ENCODE results near the gene ARAP1.

The ARAP1 gene

DNA sequence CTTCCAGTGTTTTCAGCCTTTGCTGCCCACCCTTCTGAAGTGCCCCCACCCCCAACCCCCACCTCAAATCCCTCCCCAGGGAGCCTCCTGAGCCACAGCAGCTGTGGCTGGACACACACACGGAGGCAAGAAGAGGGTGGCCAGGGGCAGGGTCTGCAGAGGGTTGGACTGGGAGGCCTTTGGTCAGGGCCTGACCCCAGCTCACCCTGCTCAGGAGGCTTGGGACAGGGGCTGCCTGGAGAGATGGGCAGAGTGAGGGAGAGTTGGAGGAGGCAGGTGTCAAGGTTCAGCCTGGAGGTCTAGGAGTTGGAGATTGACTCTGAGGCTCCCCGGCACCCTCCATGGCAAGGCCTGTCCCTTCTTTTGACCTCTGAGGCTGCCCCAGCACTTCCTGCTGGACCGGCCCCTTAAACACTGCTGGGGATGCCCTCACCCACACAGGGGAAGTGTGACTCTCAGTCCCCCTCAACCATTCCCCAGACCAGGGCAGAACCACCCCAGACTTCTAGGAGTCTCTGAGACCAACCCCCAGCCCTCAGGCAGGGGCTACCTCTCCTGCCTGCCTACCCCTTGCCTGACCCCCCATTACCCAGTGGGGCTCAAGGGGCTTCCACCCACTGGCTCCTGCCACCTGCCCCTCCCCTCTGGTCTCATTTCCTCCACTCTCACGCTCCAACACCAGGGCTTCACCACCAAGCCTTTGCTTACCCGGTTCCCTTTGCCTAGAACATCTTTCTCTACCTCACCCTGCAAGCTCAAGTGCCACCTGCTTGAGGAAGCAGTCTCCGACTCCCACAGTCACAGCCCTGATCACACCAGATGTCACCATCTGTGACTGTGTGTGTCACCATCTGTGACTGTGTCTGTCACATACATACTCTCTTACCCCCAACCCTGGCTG, 8.6 kb downstream of the ARAP1 start:
- no peak for DNase-seq

DNA sequence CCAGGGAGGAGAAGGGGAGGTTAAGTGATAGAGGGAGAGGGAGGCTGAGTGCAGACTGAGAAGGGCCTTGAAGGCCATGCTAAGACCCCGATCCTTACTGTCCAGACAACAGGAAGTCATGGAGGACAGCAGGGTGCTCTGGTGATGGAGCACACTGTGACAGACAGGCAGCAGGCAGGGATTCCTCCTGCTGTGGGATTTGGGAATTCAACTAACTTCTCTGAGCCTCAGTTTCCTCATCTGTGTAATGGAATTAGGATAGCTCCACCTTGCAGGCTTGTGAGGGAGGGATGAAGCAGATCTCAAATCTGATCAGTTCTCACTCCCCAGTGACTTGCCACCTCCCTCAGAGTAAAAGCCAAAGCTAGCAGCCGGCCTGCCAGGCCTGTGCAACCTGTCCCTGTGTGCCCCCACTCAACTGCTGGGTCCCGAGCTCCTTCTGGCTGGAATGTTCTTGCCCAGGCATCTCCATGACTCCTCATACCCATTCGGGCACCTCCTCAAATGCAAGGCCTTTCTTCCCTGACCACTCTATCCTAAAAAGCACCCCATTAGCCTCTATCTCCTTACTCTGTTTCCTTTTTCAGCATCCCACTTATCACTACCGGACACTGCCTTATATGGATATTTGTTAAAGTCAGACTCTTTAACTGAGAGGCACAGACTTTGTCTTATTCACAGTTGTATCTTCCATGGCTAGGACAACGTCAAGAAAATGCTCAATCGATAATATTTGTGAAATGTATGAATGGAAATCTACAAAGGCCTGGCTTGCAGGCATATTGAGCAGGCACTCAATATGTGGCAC, 9.5 kb downstream of the ARAP1 start:
- no peak for DNase-seq

DNA sequence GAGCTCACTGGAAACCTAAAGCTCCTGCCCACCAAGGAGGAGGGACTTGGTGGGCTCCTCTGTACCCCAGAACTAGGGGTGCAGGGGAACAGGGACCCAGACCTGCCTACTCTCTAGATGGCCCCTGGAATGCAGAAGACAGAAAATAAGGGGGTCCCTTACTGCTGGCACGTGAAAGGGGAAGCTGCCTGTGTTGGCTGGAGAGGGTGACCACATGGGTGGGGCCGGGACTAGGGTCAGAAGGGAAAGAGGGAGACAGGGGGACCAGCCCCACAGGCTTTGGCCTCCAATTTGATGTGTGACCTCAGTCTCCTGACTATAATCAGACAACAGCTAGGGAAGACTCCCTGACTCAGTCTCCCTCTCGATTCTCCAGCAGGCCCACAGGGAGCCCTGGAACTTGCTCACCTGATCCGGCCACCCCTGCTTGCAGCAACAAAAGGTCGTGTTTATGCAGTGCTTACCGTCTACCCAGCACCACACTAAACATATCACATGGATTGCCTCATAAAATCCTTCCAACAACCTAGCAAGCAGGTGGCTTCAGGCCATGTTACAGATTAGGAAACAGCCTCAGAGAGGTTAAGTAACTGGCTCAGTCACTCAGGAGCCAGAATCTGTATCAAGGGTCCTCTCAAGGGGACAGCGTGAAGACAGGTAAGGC, 10.2 kb downstream of the ARAP1 start:
- DNase-seq: no peak

DNA sequence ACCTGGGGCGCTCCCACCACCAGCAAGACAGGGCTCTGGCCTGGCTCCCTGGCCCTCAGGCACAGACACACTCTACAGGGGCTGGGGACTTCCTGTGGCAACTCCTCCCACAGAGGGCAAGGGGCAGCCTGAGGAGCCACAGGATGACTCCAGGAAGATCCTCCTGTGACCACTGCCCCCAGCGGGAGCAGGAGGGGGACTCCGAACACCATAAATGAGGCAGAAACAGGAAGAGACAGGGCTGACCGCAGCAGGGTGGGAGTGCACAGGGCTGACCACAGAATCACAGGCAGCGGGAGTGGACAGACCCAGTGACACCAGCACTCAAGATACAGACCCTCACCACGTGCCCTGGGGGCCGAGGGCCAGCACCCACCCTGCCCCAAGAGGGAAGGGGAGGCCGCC, 10.8 kb downstream of the ARAP1 start:
- no peak for DNase-seq

DNA sequence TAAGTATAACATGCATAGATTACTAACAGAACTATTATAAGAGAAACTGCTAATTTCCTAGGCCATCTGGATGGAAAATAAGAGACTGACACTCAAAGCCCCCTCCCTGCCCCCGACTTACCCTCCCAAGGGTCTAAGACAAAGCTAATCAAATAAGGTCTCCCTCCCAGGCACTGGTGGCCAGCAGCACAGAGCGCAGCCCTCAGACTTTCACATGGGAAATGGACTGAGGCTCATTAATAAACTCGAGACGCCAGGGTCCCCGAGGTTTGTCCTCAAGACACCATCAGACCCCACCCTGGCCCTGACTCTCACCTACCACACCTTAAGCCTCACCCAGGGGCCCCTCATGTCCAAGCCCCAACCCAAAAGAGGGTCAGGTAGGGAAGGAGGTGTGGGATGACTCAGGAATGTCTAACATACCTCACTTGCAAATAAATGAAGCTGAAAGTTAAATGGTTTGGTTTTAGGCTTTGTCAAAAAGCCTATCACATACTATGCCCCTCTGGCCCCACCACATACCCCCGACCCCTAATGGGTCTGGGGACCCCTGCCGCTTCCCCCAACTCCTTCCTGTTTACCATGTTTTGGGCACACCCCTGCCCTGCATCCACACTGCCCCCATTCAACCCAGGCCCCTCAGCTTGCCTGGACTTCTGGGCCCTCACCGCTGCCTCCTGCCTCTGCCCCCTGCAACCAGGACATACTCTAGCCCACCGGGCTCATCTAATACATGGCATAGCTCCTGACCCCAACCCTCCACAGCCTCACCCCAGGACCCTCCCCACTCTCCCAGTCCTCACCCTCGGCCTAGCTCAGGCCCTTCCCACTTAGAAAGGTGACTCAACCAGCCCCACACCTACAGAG, 11.4 kb downstream of the ARAP1 start:
- DNase-seq: no peak

DNA sequence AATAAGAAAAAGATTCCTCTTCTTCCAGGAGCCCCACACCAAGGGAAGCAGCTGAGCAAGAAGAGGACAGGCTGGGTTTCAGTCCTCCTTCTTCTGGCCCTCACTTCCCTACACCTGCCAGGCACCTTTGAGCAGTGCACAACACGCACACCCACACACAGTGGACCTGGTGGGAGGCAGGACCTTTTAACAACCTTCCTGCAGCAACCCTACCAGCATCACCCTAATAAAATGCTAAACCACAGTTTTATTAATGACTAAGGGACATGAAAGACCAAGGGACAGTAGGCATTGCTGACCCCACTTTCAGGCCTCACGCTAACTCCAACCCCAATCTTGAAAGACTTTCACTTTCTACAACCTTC, 12.2 kb downstream of the ARAP1 start:
- no peak for DNase-seq

DNA sequence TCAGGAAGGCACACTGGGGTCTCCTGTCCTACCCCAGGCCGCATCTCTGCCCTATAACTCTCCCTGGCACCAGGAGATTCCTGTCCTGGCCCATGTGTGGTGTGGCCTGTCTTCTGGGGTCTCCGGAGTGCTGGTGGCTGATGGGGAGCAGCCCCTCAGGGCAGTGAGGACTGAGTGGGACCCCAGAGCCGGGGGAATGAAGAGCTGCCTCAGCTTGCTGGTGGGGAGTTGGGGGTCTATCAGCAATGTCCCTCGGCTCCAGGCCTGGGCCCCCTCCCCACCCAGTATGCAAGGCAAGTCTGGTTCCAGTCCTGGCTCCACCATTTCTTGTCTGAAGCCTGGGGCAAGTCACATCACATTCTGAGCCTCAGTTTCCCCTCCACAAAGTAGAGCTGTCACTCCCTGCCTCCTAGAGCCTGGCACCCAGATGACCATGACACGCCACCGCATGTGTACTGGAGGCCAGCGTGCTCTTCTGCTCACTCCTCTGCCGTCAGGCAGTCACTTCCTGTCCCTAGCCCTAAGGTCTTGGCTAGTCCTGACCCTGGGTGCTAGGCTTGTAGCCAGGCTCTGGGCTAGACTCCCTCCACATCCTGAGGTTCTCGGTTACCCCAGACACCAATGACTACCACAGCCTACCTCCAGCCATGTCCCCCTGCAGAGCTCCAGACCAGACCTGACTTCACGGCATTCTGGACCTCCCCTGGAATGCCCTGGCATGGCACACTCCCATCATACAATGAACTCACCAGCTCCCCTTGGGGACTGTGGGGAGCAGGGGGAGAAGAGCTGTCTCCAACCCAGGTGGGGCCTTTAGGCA, 12.8 kb downstream of the ARAP1 start:
- DNase-seq: no peak

DNA sequence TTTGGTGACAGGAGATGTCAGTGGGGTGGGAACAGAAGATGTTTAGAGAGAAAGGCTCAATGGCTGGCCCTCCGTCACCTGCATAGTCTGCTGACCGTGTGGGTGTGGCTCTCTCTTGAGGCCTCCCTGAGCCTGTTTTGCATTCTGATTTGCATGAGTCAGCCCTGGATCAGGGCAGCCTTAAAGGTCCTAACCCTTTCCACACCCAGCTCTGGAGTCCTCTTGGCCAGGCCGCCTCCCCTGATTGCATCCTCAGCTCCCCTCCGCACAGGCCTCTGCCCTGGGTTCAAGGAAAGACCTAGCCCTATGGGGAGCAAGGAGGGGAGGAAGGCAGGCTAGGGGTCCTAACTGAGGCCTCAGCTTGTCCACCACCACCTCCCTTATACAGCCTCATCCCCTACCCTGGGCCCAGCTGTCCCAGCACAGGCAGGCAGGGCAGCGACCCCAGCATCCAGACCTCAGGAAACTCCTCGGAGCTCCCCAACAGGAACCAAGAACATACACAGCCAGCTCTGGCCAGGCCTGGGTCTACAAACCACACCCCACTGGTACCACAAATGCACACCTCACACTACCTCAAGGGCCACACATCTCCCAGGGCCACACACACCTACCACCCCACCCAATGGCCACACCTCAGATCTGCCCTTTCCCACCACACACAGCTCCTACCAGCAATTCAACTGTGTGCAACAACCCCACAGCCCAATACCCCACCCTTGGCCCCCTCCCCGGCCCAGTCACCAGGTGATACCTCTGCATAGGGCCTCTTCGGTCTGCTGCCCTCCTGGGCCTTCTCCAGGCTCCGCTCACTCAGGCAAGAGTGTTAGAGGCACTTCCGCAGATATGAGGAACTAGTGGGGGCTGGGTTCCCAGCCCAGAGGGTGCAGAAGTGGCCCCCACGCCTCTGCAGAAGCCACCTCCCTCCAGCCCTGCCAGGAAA, 13.7 kb downstream of the ARAP1 start:
- no peak for DNase-seq

DNA sequence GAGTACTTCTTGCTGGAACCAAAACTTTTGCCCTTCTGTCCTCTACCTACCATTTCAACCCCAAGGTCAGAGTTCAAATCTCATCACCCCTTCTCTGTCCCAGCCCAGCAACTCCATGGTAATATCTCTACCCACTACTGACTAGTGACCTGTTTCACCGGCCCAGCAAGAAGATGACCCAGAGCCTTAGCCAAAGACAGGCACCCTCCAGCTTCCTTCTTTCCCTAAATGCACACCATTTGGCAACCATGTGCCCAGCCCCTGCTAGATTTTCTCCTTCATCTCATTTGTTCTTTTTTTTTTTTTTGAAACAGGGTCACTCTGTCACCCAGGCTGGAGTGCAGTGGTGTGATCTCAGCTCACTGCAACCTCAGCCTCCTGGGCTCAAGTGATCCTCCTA, 14.9 kb downstream of the ARAP1 start:
- no peak for DNase-seq

DNA sequence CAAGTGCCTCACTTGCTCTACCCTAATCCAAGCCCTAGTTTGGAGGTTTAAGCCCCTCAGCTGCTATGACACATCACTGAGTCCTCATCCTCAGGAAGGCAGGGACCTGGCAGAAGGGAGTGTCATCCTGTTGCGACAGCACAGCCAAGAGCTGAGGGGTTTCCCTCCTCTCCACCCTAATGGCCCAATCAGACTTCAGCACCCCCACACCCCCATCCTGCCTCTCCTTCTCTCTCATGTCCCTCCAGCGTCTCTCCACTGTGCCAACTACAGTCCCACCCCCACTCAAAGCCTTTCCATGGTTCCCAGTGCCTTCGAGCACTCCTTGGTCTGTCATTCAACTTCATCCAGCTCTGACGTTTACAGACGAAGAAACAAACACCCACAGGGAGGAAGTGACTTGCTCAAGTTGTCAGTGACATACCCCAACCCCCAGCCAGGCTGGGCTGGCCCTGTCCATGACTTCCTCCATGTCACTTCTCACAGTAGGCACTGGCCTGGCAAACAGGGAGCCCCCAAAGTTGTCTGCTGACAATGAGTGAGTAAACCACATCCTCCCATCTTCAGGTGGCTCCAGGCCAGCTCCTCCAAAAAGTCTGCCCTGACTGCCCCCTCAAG, 15.6 kb downstream of the ARAP1 start:
- no peak for DNase-seq

DNA sequence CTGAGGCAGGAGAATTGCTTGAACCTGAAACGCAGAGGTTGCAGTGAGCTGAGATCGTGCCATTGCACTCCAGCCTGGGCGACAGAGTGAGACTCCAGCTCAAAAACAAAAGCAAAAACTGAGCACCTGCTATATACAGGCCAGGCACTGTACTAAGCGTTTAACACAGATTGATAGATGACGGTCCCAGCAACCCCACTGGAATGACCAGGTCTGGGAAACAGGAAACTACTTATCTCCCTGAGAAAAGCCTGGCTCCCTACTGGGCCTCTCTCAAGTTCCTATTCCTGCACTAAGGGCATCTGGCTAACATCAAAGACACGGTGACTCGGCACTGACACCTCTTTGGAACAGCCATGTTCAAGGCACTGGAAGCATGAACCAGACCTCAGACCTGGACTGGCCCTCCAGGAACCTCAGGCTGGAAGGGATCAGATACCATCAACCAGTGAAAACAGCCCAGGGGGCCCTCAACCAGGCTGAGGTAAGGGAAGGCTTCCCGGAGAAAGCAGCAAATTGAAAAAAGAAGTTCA, 16.6 kb downstream of the ARAP1 start:
- no peak for DNase-seq

DNA sequence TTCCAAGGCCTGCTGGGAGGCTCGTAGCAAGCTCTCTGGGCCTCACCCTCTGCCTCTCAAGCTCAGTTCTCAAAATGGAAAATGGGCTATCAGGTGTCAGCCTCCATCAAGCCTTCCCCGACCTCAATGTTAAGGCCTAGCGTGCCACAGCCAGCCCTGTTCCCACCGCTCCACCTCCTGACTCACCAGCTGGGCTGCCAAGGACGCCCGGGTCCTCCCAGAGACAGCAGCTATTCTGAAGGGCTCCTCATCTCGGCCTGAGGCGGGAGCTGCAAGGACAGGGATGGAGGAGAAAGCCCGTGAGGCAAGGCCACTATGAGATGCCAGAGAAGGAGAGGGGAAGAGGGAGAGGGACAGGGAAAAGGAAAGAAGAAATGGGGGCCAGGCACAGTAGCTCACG, 19.9 kb downstream of the ARAP1 start:
- DNase-seq: no peak

DNA sequence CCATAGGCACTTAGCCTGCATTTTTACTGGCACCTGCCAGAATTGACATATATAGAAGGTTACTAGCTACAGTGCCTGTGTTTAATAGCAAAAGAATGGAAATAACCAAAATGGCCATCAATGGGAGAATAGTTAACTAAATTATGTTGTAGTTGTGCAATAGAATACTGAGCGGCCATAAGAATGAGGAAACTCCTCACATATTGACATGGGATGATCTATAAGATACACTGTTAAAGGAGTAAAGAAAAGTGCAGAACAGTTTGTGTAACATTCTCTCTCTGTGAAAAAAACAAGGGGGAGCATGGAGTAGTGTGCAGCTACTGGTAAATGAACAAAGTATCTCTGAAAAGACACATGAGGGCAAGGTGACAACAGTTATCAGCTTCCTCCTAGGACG, 21.5 kb downstream of the ARAP1 start:
- no peak for DNase-seq

DNA sequence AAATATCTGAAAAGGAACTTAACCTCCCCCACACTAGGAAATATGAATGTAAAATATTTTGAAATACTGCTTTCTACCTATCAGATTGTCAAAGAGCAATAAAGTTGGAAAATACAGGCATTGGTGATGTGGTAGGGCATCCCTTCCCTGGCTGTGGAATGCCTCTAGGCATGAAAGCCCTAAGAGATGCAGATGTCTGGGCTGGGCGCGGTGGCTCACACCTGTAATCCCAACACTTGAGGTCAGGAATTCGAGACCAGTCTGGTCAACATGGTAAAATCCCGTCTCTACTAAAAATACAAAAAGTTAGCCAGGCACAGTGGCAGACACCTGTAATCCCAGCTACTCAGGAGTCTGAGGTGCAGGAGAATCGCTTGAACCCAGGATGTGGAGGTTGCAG, 22.0 kb downstream of the ARAP1 start:
- DNase-seq: no peak

DNA sequence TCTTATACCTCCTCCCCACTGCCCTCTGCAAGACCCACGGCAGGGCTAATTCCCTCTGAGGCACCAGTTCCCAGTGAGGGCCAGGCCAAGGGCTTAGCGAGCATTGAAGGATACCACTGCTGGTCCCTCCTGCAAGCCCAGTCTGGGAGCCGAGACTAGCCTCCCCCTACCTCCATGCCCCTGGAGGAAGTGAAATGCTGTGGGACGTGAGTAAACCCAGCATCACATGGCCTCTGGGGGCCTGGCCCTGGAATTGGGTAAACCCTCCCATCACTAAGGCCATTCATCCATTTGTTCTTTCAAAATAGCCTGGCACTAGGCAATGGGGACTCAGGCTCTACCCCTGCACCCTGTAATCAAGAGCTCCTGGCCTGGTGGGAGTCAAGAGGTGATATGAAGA, 24.7 kb downstream of the ARAP1 start:
- no peak for DNase-seq

DNA sequence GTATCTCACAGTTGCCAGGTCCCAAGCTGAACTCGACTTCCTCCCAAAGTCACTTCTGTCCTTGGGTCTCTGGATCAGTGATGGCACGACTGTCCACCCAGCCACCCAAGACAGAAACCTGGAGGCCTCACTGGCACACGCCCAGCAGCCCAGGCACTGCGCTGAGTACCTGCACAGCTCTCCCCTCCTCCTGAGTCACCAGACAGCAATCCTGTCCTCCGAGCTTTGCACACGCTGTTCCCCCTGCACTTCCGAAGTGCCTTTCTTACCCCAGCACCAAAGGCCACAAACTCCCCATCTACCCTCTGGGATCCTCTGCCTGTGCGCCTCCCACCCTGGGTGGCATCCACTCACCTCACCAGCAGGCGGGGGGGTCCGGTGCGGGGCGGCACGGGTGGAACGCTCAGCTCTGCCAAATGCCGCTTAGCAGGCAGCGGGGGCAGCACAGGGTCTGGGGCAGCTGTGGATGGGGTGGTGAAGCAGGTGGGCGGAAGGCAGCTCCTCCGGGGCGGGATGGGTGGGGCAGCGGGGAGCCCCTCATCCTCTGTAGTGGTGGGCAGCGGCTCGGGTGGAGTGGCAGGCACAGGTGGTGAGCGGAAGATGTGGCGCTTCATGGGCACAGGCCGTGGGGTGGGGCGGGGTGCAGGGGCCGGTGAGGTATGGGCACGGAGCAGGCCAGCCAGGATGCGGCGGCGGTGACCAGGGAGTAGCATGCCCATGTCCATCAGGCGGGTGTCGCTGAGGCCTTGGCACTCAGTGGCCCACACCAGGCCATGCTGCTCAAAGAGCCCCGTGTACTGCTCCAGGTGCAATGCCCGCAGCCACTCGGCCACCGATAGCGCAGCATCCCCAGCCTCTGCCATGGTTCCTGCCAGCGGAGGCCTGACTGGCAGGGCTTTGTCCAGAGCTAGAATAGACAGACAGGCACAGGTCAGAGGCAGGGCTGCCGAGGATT, 25.7 kb downstream of the ARAP1 start:
- DNase-seq: no peak

DNA sequence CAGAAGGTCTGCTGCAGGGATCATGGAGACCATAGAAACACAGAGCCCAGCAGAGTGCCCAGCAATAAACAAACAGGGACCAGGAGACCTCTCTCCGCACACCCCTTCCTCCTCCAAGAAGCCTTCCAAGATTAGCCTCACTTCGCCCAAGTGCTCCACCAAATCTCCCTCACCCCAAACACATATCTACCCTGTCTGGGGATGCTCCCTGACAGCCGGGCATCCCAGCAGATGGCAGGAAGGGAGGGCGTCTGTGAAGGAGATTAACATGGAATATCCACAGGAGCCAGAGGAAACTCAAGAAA, 26.5 kb downstream of the ARAP1 start:
- no peak for DNase-seq
